Measurements from ENCODE around the gene SP100. TPM values are rescaled to one million over a fixed set of nuclear protein-coding genes. Genes with fewer than 3 reads are reported as not detected.

The SP100 gene
- total RNA-seq, 3 donors from 2014 or later: 83.1 to 130 (median 101) TPM

DNA sequence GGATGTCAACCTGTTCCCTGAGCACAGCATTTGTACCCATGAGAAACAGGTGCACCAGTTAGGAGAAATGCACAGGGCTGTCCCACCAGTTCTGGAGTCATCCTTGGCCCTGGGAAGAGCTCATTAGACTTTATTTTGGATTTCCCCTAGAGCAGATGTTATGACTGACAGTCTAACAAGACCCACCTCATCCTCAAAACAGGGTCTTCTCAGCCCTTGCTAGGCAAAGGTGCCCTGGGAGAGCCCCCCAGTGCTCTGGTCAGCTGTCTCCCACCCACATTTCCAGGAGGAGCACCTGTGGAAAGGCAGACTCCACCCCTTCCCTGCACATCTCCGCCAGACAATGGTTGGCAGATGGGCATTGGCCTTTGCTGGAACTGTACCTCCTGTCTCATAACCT, 5.7 kb upstream of the SP100 start:
- no peak for ATAC-seq
- TF ChIP-seq CTCF (IDR thresholded peaks at IDR 0.05): no peak
- Histone ChIP-seq H3K4me1 (ENCODE audit: low read depth) (peaks cover 7% of the 10 kb centered on the region), H3K9me3 (no peaks in the 10 kb centered on the region), H3K36me3 (ENCODE audit: low read depth) (no peaks in the 10 kb centered on the region), H3K4me3 (no peak overlapping the region)
- intact Hi-C loops (cut with DNase I, micrococcal nuclease): no loop called here
- no peak for DNase-seq

- intact Hi-C loops (cut with DNase I, micrococcal nuclease): no loop called here
These were observed 5.0 kb upstream of the SP100 start for GRCh38 chr2:230410861-230411569.

GRCh38 chr2:230411570-230412370, 4.2 kb upstream of the SP100 start:
- peaks cover 7% of the 10 kb centered on the region for H3K4me1 ChIP-seq (ENCODE audit: low read depth)
- H3K9me3 ChIP-seq: no peaks in the 10 kb centered on the region
- intact Hi-C loops (cut with DNase I, micrococcal nuclease): no loop called here
- DNase-seq: peak; percentile 73 to 82 (median 82)
- H3K36me3 ChIP-seq (ENCODE audit: low read depth): no peaks in the 10 kb centered on the region
- no peak for TF ChIP-seq CTCF (IDR thresholded peaks at IDR 0.05)
- H3K4me3 ChIP-seq: peak overlapping the region; percentile 30
- ATAC-seq: peak; percentile 83

More at GRCh38 chr2:230410861-230411569, 5.0 kb upstream of the SP100 start:
- H3K9me3 ChIP-seq: no peaks in the 10 kb centered on the region
- H3K4me3 ChIP-seq: peak overlapping the region; percentile 30
- H3K4me1 ChIP-seq (ENCODE audit: low read depth): peaks cover 7% of the 10 kb centered on the region
- no peak for TF ChIP-seq CTCF (IDR thresholded peaks at IDR 0.05)
- ATAC-seq (no peak), DNase-seq (peak in 1 of 3 donors; percentile 34)
- no peaks in the 10 kb centered on the region for H3K36me3 ChIP-seq (ENCODE audit: low read depth)

DNA sequence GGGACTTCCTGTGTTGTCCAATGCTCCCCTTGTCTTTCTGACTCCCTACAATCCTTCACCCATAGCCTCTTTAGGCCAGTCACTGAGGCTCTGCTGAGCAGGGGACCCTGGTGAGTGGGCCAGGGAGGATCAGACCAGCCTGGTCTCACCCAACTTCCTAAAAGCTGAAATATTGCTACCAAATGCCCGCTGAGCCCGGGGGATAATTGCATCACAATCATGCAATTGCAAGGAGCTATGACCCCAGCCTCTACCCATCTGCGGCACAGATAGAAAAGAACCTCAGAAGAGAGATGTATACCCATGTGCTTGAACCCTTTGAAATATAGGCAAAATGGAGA, 3.7 kb upstream of the SP100 start:
- DNase-seq (no peak), ATAC-seq (no peak)
- Histone ChIP-seq H3K4me1 (ENCODE audit: low read depth) (peaks cover 9% of the 10 kb centered on the region), H3K9me3 (no peaks in the 10 kb centered on the region), H3K36me3 (ENCODE audit: low read depth) (no peaks in the 10 kb centered on the region), H3K4me3 (no peak overlapping the region)
- TF ChIP-seq CTCF (IDR thresholded peaks at IDR 0.05): no peak
- intact Hi-C loops (cut with DNase I, micrococcal nuclease): no loop called here

- intact Hi-C loops (cut with DNase I, micrococcal nuclease): no loop called here
- ATAC-seq (no peak), DNase-seq (peak in 1 of 3 donors; percentile 33)
- Histone ChIP-seq H3K9me3 (no peaks in the 10 kb centered on the region), H3K36me3 (ENCODE audit: low read depth) (no peaks in the 10 kb centered on the region), H3K4me1 (ENCODE audit: low read depth) (peaks cover 14% of the 10 kb centered on the region), H3K4me3 (no peak overlapping the region)
- no peak for TF ChIP-seq CTCF (IDR thresholded peaks at IDR 0.05)
These were observed 3.2 kb upstream of the SP100 start for GRCh38 chr2:230412846-230413245.

Measured in mucosa of descending colon (tissue), 3 donors.